ENCODE measurements around the gene OR51E2.

DNA sequence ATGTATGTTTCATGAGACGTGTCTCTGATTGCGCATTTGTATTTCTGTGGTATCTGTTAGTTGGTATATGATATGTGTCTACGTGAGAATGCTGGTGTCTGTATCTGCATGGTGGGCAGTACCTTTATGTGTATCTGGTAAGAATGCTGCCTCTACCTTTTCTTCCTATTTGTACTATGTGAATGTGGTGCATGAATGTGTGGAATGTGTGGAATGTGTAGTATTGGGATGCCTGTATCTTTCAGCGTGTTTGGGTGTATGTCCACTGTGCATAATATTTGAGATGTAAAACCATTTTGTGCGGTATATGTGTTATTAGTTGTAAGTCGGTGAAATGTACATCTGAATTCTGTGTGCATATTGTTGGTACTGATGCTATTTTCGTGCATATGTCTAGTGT is 56.2 kb downstream of the OR51E2 start:
- TF ChIP-seq, protein P1, sequence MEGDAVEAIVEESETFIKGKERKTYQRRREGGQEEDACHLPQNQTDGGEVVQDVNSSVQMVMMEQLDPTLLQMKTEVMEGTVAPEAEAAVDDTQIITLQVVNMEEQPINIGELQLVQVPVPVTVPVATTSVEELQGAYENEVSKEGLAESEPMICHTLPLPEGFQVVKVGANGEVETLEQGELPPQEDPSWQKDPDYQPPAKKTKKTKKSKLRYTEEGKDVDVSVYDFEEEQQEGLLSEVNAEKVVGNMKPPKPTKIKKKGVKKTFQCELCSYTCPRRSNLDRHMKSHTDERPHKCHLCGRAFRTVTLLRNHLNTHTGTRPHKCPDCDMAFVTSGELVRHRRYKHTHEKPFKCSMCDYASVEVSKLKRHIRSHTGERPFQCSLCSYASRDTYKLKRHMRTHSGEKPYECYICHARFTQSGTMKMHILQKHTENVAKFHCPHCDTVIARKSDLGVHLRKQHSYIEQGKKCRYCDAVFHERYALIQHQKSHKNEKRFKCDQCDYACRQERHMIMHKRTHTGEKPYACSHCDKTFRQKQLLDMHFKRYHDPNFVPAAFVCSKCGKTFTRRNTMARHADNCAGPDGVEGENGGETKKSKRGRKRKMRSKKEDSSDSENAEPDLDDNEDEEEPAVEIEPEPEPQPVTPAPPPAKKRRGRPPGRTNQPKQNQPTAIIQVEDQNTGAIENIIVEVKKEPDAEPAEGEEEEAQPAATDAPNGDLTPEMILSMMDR (IDR thresholded peaks at IDR 0.05; ENCODE audit: low read depth, low read length), result no peak
- no peak for TF ChIP-seq EZH2phosphoT487 (IDR thresholded peaks at IDR 0.05; ENCODE audit: low read depth)
